ENCODE data around the gene LDLRAD1. TPM values are rescaled to one million over a fixed set of nuclear protein-coding genes. Genes with fewer than 3 reads are reported as not detected.
"Not testable (repeated sequence)": the region's sequence is repeated elsewhere in the genome, so short reads cannot be mapped to it uniquely, and the experiment has no call there.

LDLRAD1 gene
- total RNA-seq, 2 experiments from 2014 or later, result not detected

DNA sequence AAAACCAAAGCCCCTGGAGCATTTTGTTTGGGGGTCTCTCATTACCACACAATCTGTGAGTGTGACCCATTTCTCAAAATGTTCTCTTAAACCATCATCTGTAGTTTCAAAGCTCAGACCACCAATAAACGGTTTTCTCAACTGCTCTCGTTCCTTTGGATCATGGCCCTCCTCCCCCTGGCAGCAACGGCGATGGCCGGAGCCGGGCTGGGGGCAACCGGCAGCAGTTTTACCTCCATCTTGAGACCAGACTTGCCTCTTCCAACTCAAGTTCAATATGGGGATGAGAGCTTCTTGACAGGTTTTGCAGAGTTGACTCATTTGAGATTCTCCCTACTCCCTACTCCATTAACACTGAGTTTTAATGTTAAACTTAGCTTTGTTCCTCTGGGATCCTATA is 42.1 kb downstream of the LDLRAD1 start:
- Mint-ChIP-seq H3K4me1 (ENCODE audit: low read depth) (peaks cover 3% of the 10 kb centered on the region), H3K4me3 (no peak overlapping the region), H3K27me3 (no peaks in the 10 kb centered on the region), H3K9me3 (no peaks in the 10 kb centered on the region), H3K36me3 (ENCODE audit: low read depth) (peaks cover 6% of the 10 kb centered on the region), H3K27ac (no peak overlapping the region)
- TF ChIP-seq, protein P1, sequence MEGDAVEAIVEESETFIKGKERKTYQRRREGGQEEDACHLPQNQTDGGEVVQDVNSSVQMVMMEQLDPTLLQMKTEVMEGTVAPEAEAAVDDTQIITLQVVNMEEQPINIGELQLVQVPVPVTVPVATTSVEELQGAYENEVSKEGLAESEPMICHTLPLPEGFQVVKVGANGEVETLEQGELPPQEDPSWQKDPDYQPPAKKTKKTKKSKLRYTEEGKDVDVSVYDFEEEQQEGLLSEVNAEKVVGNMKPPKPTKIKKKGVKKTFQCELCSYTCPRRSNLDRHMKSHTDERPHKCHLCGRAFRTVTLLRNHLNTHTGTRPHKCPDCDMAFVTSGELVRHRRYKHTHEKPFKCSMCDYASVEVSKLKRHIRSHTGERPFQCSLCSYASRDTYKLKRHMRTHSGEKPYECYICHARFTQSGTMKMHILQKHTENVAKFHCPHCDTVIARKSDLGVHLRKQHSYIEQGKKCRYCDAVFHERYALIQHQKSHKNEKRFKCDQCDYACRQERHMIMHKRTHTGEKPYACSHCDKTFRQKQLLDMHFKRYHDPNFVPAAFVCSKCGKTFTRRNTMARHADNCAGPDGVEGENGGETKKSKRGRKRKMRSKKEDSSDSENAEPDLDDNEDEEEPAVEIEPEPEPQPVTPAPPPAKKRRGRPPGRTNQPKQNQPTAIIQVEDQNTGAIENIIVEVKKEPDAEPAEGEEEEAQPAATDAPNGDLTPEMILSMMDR (IDR thresholded peaks at IDR 0.05), result no peak
- POLR2A ChIA-PET, result no interaction called here
- CTCF ChIA-PET, result no interaction called here
- no peak for ATAC-seq
- intact Hi-C loops (cut with micrococcal nuclease), result no loop called here
- no peak for DNase-seq

DNA sequence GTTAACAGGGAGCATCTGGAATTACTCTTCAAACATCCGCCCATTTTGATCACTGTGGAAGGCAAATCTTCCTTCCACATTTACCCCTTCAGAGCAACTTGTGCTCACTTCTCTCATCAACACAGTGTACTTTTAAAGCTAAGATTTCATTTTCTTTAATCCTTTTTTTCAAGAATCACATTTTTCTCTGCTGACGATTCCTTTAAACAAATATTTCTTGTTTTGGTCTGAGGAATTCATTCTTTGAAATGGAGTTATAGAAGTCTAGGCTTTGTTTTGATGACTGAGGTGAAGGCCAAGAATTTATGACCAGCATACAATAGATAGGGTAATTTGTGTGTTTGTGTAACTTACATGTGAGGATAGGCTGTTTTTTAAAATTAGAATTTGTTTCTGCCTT is 46.3 kb downstream of the LDLRAD1 start:
- ChIA-PET CTCF (interaction anchor here (5.9 kb wide), 1 partner anchor 12 kb away, joined by 25 read pairs; no protein-coding TSS in a partner anchor), POLR2A (interaction anchor here (0.6 kb wide), 1 partner anchor 68 kb away, joined by 3 read pairs; no protein-coding TSS in a partner anchor)
- Mint-ChIP-seq H3K4me3 (no peak overlapping the region), H3K27me3 (no peaks in the 10 kb centered on the region), H3K36me3 (ENCODE audit: low read depth) (peaks cover 19% of the 10 kb centered on the region), H3K9me3 (no peaks in the 10 kb centered on the region), H3K4me1 (ENCODE audit: low read depth) (peaks cover 3% of the 10 kb centered on the region), H3K27ac (no peak overlapping the region)
- intact Hi-C loops (cut with micrococcal nuclease), result no loop called here
- DNase-seq, result no peak
- TF ChIP-seq, protein P1 (IDR thresholded peaks at IDR 0.05), result no peak
- no peak for ATAC-seq

DNA sequence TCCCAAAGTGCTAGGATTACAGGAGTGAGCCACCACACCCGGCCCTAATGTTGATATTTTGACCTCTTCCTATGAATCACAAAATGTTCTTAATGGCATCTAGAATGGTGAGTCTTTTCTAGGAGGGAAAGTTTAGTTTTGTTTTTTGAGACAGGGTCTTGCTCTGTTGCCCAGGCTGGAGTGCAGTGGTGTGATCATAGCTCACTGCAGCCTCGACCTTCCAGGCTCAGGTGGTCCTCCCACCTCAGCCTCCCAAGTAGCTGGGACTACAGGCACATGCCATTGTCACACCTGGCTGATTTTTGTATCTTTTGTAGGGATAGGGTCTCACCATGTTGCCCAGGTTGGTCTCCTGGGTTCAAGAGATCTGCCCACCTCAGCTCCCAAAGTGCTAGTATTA is 48.7 kb downstream of the LDLRAD1 start:
- intact Hi-C loops (cut with micrococcal nuclease); H3K4me1 Mint-ChIP-seq (ENCODE audit: low read depth); H3K27me3 Mint-ChIP-seq; H3K4me3 Mint-ChIP-seq; POLR2A ChIA-PET; DNase-seq; H3K9me3 Mint-ChIP-seq; H3K27ac Mint-ChIP-seq; ATAC-seq: not testable (repeated sequence)
- H3K36me3 Mint-ChIP-seq (ENCODE audit: low read depth), result peaks cover 22% of the 10 kb centered on the region
- CTCF ChIA-PET, result interaction anchor here (5.9 kb wide), 1 partner anchor 10 kb away, joined by 25 read pairs; no protein-coding TSS in a partner anchor

DNA sequence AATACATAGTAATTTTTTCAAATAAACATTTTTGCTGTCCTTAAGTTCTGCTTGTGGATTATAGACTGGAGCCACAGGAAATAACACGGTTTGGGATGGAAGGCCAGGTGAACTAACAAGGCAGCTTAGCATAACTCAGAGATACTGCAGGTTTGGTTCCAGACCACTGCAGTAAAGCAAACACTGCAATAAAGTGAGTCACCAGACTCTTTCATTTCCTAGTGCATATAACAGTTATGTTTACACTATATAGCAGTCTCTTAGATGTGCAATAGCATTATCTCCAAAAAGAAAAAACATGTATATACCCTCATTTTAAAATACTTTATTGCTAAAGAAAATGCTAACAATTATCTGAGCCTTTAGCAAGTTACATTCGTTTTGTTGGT is 49.9 kb downstream of the LDLRAD1 start:
- Mint-ChIP-seq H3K4me1 (ENCODE audit: low read depth) (peaks cover 3% of the 10 kb centered on the region), H3K4me3 (no peak overlapping the region), H3K9me3 (no peaks in the 10 kb centered on the region), H3K36me3 (ENCODE audit: low read depth) (peaks cover 22% of the 10 kb centered on the region), H3K27me3 (no peaks in the 10 kb centered on the region), H3K27ac (no peak overlapping the region)
- intact Hi-C loops (cut with micrococcal nuclease), result no loop called here
- ChIA-PET POLR2A (no interaction called here), CTCF (no interaction called here)
- DNase-seq (no peak), ATAC-seq (no peak)
- TF ChIP-seq, protein P1 (IDR thresholded peaks at IDR 0.05), result no peak

DNA sequence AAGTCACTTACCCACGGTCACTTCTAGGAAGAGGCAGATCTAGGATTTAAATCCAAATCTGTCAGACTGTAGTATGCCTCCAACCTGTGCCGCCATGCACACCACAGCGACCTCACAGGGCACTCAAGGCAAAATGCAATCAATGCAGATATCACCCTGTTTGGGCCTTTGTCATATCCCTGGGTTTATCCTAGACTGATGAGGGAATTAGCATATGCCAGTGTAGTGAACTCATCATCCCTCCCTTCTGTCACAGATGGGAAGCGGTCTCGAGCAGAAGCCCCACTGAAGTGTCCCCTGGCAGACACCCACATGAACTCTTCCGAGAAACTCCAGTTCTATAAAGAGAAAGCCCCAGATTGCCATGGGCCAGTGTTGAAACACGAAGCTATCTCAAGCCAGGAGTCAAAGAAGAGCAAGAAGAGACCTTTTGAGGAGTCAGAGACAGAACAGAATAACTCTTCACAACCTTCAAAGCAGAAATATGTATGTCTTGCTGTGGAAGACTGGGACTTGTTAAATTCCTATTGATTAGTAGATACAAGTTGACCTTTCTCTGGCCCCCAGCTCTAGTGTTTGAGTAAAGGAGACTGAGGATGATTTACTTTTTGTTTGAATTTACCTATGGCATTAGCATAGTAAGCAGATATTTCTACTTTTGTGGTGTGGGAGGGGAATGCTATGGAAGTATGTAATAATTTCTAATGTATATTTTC is 50.4 kb downstream of the LDLRAD1 start:
- ATAC-seq, result no peak
- H3K27me3 Mint-ChIP-seq, result no peaks in the 10 kb centered on the region
- no peak overlapping the region for H3K27ac Mint-ChIP-seq
- peaks cover 21% of the 10 kb centered on the region for H3K36me3 Mint-ChIP-seq (ENCODE audit: low read depth)
- POLR2A ChIA-PET, result no interaction called here
- DNase-seq, result no peak
- peaks cover 3% of the 10 kb centered on the region for H3K4me1 Mint-ChIP-seq (ENCODE audit: low read depth)
- CTCF ChIA-PET, result no interaction called here
- TF ChIP-seq, protein P1 (IDR thresholded peaks at IDR 0.05), result no peak
- intact Hi-C loops (cut with micrococcal nuclease), result no loop called here
- no peaks in the 10 kb centered on the region for H3K9me3 Mint-ChIP-seq
- no peak overlapping the region for H3K4me3 Mint-ChIP-seq
